AG09319 (cell line): ENCODE data around the gene SV2B.

Source experiments
- DNase-seq: peaks from one replicate; pipeline ENCODE4 v3.0.0-alpha.2; 2010; ENCODE audit warnings: low read depth; ENCODE audit errors: extremely low read depth
- CTCF ChIP-seq: IDR thresholded peaks from 2 replicates; pipeline ENCODE4 v1.5.1; 2011; ENCODE audit warnings: low read depth, mild to moderate bottlenecking, inconsistent platforms, low read length, moderate library complexity

The SV2B gene

DNA sequence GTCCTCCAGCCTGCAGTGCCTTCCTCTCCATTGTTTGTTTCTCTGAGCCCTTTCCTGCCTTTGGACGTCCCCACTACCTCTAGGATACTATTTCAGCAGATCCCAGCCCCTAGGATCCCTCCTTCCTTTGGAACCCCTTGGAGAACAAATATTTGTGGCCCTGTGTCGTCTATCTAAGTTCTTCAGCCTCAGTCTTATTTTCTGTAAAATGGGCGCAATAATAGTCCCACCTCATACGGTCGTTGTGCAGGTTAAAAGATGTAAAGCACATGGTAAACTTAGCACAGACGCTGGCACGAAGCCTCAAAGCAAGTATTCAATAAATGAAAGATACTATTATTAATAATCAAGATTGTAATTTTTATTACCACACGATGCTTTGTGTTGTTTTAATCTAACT, 122.0 kb downstream of the SV2B start:
- no peak for DNase-seq
- TF ChIP-seq CTCF = no peak

DNA sequence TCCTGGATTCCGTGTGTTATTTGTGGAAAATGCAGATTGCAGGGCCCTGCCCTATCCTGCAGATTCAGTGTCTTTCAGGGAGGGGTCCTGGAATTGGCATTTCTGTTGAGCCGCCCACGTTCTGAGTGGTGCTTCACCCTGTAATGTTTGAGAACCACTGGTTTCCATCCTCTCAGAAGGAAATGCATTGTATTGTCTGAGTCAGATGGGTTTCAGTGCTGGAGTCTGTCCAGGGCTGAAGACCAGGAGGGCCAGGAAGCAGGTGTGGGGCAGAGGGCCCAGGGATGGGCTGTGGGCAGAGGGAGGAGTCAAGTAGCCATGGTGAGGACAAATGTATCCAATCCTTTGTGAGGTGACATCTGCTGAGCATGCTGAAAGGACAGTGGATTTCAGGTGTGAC, 123.8 kb downstream of the SV2B start:
- DNase-seq = no peak
- TF ChIP-seq CTCF = no peak

- TF ChIP-seq CTCF = peak; percentile 50
- DNase-seq = no peak
Observed at GRCh38 chr15:91224755-91225380, 124.8 kb downstream of the SV2B start.

DNA sequence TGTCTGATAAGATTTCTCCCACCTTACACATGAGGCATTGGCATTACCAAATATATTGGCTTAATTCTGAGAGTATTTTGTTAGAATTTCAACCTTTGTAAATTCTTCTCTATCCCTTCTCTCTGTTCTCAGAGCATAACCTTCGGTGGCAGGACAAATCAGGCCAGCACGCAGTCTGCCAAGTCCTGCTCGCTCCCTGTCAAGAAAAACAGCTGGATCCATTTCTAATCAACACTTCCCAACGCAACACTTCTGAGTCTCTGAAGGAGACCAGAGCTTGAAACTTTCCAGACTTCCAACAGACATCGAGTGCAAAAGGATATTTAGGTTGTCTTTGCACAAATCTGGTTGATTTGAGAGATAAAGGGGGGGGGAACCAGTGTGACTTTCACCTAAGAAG, 125.7 kb downstream of the SV2B start:
- no peak for TF ChIP-seq CTCF
- DNase-seq = no peak

- DNase-seq = no peak
Observed at GRCh38 chr15:91227117-91227516, 127.1 kb downstream of the SV2B start.

DNA sequence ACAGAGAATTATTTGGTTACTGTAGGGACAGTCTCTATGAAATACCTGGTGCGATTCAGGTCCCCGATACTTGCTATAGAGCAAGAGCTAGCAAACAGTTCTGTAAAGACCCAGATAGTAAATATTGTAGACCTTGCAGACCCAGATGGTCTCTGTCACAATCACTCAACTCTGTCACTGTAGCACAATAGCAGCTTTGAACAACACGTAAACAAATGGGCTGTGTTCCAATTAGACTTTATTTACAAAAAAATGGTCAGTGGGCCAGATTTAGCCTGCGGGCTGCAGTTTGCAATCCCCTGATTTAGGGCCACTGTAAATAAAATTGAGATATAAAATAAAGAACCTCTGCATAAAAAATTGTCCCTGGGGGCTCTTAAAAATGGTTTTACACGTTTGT, 127.7 kb downstream of the SV2B start:
- TF ChIP-seq CTCF = no peak
- no peak for DNase-seq

More at GRCh38 chr15:91227117-91227516, 127.1 kb downstream of the SV2B start:
- TF ChIP-seq CTCF = no peak

DNA sequence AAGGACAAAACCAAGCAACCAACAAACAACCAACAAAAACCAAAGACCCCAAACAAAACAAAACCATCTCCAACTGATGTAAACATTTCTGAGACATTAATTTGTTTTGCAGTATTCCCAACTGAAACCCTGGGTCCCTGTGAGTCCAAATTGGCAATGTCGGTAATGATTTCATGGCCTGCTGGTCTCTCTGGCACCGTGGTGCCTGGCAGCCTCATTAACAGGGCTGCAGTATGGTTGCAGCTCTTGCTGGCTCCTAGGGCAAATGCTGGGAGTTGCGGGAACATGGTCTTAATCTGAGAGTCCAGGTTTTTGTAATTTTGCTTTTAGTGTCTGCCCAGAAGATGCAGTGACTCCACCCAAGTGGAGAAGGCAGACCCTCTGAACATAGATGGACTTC, 128.3 kb downstream of the SV2B start:
- no peak for TF ChIP-seq CTCF
- no peak for DNase-seq
